Endothelial cell (in vitro differentiated cells): ENCODE results near the gene S1PR2. TPM values are rescaled to one million over a fixed set of nuclear protein-coding genes. Genes with fewer than 3 reads are reported as not detected.
"Not testable (repeated sequence)": the region's sequence is repeated elsewhere in the genome, so short reads cannot be mapped to it uniquely, and the experiment has no call there.

Source experiments
- DNase-seq: peaks from one replicate; pipeline ENCODE4 v3.0.0; 2021; ENCODE audit warnings: low spot score
- H3K27ac Mint-ChIP-seq: one replicate; pipeline ENCODE4 v1.8.0; 2021; ENCODE audit warnings: mixed read lengths, inconsistent platforms; ENCODE audit not compliant: unreplicated experiment
- H3K27me3 Mint-ChIP-seq: one replicate; pipeline ENCODE4 v1.8.0; 2021; ENCODE audit warnings: mild to moderate bottlenecking, moderate library complexity, mixed read lengths, inconsistent platforms; ENCODE audit not compliant: unreplicated experiment
- H3K36me3 Mint-ChIP-seq: one replicate; pipeline ENCODE4 v1.8.0; 2021; ENCODE audit warnings: mild to moderate bottlenecking, low read depth, mixed read lengths, inconsistent platforms; ENCODE audit not compliant: unreplicated experiment
- H3K4me1 Mint-ChIP-seq: one replicate; pipeline ENCODE4 v1.8.0; 2021; ENCODE audit warnings: mild to moderate bottlenecking, mixed read lengths, inconsistent platforms; ENCODE audit not compliant: unreplicated experiment
- H3K4me3 Mint-ChIP-seq: one replicate; pipeline ENCODE4 v1.8.0; 2021; ENCODE audit warnings: mild to moderate bottlenecking, mixed read lengths, inconsistent platforms; ENCODE audit not compliant: unreplicated experiment
- H3K9me3 Mint-ChIP-seq: one replicate; pipeline ENCODE4 v1.8.0; 2021; ENCODE audit warnings: mixed read lengths, inconsistent platforms; ENCODE audit not compliant: unreplicated experiment
- CTCF ChIP-seq: fragments of 200-600 bp; sonication (generic); IDR thresholded peaks from one replicate; pipeline ENCODE4 v1.5.0; 2021; ENCODE audit warnings: antibody characterized with exemption; ENCODE audit not compliant: unreplicated experiment
- microRNA-seq: library from miRNA; unstranded; fragments of <30 nt; microRNA quantifications from one replicate; pipeline ENCODE4, GENCODE V29; 2020; ENCODE audit not compliant: unreplicated experiment
- total RNA-seq: library from RNA; stranded (reverse); fragmentation: NEBNext Ultra II Directional; extraction: Animal tissue kit (Norgen Biotek cat#: 25700); gene quantifications from one replicate; pipeline ENCODE4 v1.2.1, GENCODE V29; 2021; ENCODE audit not compliant: unreplicated experiment

Gene S1PR2
- total RNA-seq, 1 donor from 2014 or later, result 9.3 TPM

- Mint-ChIP-seq H3K4me3 (no peak overlapping the region), H3K36me3 (peaks cover 9% of the 10 kb centered on the region), H3K4me1 (peaks cover 8% of the 10 kb centered on the region), H3K27me3 (peaks cover 2% of the 10 kb centered on the region), H3K27ac (no peak overlapping the region), H3K9me3 (no peaks in the 10 kb centered on the region)
- DNase-seq, result no peak
- TF ChIP-seq CTCF, result no peak
Measured at GRCh38 chr19:10182847-10183246, 48.3 kb downstream of the S1PR2 start.

GRCh38 chr19:10182076-10182475, 49.1 kb downstream of the S1PR2 start:
- Mint-ChIP-seq H3K9me3 (no peaks in the 10 kb centered on the region), H3K27ac (no peak overlapping the region), H3K4me1 (peaks cover 4% of the 10 kb centered on the region), H3K27me3 (peaks cover 2% of the 10 kb centered on the region), H3K36me3 (peaks cover 9% of the 10 kb centered on the region), H3K4me3 (no peak overlapping the region)
- no peak for TF ChIP-seq CTCF
- no peak for DNase-seq

GRCh38 chr19:10180459-10180858, 50.7 kb downstream of the S1PR2 start:
- Mint-ChIP-seq H3K36me3 (peaks cover 17% of the 10 kb centered on the region), H3K27ac (no peak overlapping the region), H3K4me3 (no peak overlapping the region)

GRCh38 chr19:10180024-10180423, 51.1 kb downstream of the S1PR2 start:
- H3K4me3 Mint-ChIP-seq, H3K27ac Mint-ChIP-seq, H3K27me3 Mint-ChIP-seq, DNase-seq, H3K4me1 Mint-ChIP-seq, H3K9me3 Mint-ChIP-seq: not testable (repeated sequence)
- peaks cover 20% of the 10 kb centered on the region for H3K36me3 Mint-ChIP-seq

More at GRCh38 chr19:10180459-10180858, 50.7 kb downstream of the S1PR2 start:
- no peak for TF ChIP-seq CTCF
- Mint-ChIP-seq H3K27me3 (peaks cover 2% of the 10 kb centered on the region), H3K9me3 (no peaks in the 10 kb centered on the region), H3K4me1 (no peaks in the 10 kb centered on the region)
- no peak for DNase-seq

- peak overlapping the region; percentile 42 for H3K27ac Mint-ChIP-seq
Measured at GRCh38 chr19:10173527-10173926, 57.6 kb downstream of the S1PR2 start.

More at GRCh38 chr19:10173527-10173926, 57.6 kb downstream of the S1PR2 start:
- H3K9me3 Mint-ChIP-seq, result no peaks in the 10 kb centered on the region
- peaks cover 33% of the 10 kb centered on the region for H3K36me3 Mint-ChIP-seq
- DNase-seq, result no peak
- peaks cover 2% of the 10 kb centered on the region for H3K27me3 Mint-ChIP-seq
- no peak for TF ChIP-seq CTCF
- H3K4me1 Mint-ChIP-seq, result no peaks in the 10 kb centered on the region
- H3K4me3 Mint-ChIP-seq, result peak overlapping the region; percentile 56

Small RNAs within 50 kb of the gene (microRNA-seq; reads per million reads assigned to microRNA genes)
- gene MIR4322, result not detected

Other genes with a start within 250 kb of the S1PR2 start
- 0.05 TPM for gene COL5A3, start 220.8 kb downstream of the S1PR2 start, total RNA-seq
- not detected for gene RDH8, start 217.8 kb downstream of the S1PR2 start, total RNA-seq
- 9.2 TPM for gene SHFL, start 145.0 kb downstream of the S1PR2 start, total RNA-seq
- 0.36 TPM for gene ANGPTL6, start 128.7 kb downstream of the S1PR2 start, total RNA-seq
- 39.6 TPM for gene PPAN, start 125.0 kb downstream of the S1PR2 start, total RNA-seq
- gene P2RY11, start 119.6 kb downstream of the S1PR2 start, total RNA-seq, result 16.3 TPM
- gene EIF3G, start 111.4 kb downstream of the S1PR2 start, total RNA-seq, result 286 TPM
- gene DNMT1, start 36.4 kb downstream of the S1PR2 start, total RNA-seq, result 119 TPM
- gene MRPL4, start 20.9 kb upstream of the S1PR2 start, total RNA-seq, result 51.3 TPM
- 7.2 TPM for gene ICAM1, start 39.8 kb upstream of the S1PR2 start, total RNA-seq
- gene ICAM4, start 55.6 kb upstream of the S1PR2 start, total RNA-seq, result 0.36 TPM
- not detected for gene ICAM5, start 58.6 kb upstream of the S1PR2 start, total RNA-seq
- gene ZGLP1, start 78.5 kb upstream of the S1PR2 start, total RNA-seq, result 8.2 TPM
- gene FDX2, start 84.7 kb upstream of the S1PR2 start, total RNA-seq, result 18.9 TPM
- 46.1 TPM for gene RAVER1, start 102.2 kb upstream of the S1PR2 start, total RNA-seq
- 24.9 TPM for gene ICAM3, start 108.3 kb upstream of the S1PR2 start, total RNA-seq
- 143 TPM for gene TYK2, start 149.2 kb upstream of the S1PR2 start, total RNA-seq
- 386 TPM for gene CDC37, start 172.2 kb upstream of the S1PR2 start, total RNA-seq
- gene PDE4A, start 189.2 kb upstream of the S1PR2 start, total RNA-seq, result 0.46 TPM